HUDEP-2 (cell line): Measurements from ENCODE around the gene CDC42EP4.

Experiments used
- DNase-seq, 76 experiments: peaks; one replicate each; lab custom pipeline; 2025; ENCODE audit not compliant: unreplicated experiment in 76 of 76; lab: John Stamatoyannopoulos, UW

The CDC42EP4 gene

DNA sequence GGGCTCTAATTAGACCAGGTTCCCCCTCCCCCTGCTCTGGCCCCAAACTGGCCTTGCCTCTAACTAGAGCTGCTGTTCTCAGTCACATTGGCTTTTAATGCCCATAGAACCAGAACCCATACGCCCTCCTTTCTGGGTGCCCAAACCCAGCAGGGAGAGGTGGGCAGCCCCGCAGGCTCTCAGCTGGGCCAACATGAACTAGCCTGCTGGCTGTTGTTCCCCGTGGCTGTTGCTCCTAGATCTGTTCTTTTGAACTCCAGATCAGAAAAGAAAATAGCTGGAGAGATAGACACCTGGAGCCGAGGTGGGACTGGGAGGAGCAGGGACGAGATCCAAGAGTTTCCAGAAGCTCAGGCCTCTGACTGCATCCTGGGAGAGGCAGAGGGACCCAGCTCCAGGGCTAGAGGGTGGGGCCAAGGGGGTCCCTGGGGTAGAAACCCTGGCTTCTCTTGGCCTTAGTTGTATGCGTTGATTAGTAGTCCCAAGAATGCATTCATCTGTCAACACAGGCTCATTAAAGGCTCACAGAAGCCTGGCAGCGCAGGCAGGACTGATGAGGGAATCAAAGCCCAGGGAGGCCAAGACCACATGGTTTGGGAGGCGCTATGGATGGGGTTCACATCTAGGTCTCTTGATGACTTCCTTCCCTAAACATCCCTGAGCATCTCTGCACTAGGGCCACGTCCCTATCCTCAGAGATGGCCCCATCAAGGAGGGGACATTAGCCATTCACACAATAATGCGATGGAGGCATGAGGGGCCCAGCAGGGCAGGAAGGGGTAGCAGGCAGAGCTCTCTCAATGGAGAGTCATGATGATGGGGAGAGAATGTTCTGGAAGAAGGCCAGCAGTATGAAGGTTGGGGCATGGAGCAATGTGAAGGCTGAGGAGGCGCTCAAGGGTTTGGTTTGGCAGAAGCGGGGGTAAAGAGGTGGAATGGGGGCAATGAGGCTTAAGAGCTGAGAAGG, 48.8 kb downstream of the CDC42EP4 start:
- no peak for DNase-seq

DNA sequence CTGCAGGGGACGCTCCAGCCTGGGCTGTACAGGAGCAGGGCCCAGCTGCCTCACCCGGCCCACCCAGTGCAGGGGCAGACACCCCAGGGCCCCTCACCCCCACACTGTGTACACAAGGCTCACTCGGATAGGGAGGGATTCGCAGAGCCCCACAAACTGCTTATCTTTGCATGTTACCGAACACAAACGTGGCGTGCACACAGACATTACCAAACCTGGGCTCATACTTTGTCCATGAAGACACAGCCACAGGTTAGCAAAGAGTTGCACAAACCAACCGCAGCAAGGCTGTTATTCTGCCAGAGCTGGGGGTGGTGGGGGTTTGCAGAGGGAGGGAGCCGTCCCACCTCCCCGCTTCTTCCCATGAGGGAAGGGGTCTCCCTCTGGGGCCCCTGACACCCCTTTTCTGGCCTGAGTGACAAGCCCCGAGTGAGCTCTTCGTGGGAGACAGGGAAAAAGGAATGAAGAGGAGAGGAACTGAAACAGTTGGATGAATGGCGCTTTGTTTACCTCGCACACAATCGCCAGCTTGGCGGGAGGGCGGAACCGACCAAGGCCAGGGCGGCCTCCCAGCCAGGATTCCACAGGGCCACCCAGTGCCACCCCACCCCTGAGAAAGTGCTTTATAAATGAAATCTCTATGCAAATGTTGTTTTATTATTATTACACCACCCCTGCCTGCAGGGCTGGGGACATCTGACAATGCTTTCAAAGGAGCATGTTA, 49.7 kb downstream of the CDC42EP4 start:
- no peak for DNase-seq

DNA sequence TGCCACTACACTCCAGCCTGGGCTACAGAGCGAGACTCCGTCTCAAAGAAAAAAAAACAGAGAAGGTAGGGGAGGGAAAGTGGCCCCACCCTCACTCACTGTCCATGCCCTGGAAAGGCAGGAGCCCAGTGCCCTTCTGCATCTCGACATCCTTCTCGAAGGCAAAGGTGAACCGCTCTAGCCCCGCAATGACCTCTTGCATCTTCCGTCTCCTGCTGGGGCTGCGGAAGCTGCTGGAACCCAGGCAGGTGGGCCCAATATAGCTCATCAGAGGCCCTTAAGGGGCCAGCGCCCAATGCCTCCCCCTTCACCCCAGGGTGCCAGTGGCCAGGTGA, 50.2 kb downstream of the CDC42EP4 start, which contains the start of gene CPSF4L:
TSS of gene CPSF4L (minus strand) at position 264 of the 335 bp plus-strand sequence. CDS start at position 202, 62 bp downstream.
- DNase-seq = no peak

DNA sequence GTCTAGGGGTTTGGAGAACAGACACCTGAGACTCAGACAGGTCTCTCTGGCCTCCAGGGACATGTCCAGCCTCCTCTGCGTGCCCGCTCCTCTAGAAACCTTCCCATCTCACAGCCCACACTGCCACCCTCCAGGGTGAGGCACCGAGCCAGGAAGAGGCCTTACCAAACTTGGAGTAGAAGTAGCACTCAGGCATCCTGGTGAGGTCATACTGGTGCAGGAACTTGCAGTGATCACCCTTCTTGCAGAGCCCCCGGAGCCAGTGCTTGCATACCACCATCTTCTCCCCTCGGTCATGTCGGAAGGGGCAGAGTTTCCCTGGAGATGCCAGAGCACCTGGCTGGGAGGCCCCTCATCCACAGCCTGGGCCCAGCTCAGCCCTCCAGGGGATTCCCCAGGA, 54.3 kb downstream of the CDC42EP4 start:
- DNase-seq = no peak

DNA sequence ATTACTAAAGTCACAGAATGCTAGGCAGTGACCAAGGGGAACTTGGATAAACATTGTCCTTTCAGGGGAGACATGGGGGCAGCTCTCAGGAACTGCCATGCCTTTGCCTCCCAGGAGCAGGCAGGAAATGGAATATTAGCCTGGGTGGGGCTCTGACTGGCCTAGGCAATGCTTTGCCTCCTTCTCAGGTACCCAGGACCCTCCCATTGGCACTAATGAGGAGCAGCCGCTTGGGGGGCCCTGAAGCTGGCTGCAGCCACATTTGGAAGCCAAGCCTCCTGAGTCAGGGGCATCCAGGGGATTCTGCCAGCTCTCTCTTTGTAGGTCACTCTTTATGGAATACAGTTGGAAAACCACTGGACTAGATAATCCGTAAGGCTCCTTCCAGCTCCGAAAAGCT, 55.6 kb downstream of the CDC42EP4 start:
- no peak for DNase-seq

DNA sequence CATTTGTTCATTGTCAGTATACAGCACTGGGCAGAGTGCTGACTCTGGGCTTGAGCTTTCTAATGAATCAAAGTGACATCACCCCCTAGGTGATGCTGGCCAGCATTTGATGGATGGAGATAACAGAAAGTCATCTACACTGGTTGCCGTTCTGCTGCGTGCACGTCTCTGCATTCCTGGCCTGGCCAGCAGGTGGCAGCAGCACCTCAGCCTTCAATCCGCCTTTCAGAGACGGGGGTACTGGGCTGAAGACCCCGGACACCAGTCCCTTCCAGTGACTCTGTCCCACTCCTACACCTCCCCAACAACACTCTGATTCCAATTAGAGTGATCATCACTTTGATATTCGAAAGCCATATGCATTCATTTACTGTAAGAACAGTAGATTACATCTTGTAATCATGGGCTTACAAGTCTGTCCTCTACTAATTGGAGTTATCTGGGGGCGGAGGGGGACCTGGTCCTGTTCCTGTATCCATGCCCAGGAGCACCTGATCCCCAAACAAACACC, 56.1 kb downstream of the CDC42EP4 start:
- DNase-seq = peak in 31 of 76 experiments; percentile 1 to 42 (median 21)

DNA sequence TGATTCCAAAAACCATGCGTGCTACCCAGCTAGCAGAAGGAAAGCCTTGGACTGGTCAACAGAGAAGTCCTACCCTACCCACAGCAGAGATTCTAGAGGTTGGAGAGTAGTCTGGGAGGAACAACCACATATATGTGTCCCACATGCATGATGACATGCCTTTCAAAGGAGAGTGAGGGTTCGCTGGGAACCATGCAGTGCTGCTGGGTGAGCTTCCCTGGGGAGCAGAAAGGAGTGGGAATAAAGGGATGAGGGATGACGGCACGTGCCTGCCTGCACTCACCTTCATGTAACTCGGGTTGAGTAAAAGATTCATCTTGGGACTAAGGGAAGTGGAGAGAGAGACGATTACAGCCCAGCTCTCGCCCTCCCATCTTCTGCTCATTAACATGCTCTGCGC, 59.9 kb downstream of the CDC42EP4 start:
- DNase-seq = no peak

DNA sequence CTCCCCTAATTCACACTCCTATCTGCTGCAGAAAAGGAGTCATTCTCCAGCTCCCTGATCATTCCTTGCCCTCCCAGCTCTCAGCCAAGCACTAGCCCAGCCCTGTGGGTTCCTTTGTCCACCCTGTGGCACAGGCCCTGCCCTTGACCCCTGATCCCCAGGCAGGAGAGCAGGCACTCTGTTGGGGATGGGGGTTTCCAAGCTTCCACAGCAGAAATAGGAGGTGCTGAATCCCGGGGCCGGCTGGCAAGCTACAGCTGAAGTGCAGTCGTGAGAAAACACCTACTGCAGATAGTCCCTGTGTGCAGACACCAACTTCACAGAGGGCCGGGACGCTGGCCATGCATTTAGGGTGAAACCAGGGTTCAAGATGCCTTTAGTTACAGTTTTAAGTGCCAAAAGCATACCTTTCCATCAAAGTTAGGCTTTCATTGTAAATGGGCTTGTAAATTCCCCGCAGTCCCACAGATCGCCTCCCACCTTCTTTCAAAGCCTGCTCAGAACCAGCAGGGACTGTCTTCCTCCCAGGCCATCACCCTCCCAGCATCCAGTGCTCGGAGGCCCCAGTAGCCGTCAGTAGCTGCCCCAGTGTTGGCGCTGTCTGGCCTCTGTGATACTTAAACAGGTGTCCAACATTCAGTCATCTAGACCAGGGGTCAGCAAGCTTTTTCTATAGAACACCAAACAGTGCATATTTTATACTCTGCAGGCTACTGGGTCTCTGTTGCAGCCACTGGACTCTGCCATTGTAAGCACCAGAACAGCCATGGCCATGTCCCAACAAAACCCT, 60.8 kb downstream of the CDC42EP4 start:
- no peak for DNase-seq

DNA sequence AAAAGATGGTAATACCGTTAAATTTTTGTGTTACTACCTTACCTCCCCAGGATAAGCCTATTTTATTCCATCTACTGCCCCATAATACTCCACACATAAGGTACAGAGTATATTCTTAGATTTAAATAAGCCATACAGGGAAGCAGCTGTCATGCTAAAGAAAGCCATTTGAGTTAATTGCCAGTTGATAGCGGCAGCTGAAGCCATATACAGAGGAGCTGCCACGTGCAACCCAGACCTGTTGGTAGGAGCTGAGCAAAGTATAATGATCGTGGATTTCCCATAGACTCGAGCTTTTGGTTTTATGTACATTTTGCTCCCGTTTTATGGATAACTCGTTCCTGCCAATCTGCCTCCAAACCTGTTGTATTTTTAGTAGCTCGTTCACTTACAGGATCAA, 62.1 kb downstream of the CDC42EP4 start:
- no peak for DNase-seq

DNA sequence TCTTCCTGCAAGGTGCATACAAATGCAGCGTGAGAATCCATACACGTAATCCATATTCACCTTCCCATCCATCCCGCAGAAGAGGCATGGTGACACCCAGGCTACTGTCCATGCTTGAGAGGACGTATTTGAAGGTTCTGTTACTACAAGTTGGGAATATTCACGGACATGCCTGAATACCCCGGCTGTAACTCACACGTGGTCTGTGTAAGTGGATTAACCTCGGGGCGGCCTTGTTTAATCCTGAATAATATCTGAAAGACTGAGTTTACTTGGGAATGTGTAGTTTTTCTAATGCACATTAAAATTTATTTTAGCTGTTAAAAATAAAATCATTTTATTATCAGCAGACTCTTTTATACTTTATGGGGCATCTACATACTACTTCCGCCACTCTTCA, 63.3 kb downstream of the CDC42EP4 start:
- DNase-seq = no peak

DNA sequence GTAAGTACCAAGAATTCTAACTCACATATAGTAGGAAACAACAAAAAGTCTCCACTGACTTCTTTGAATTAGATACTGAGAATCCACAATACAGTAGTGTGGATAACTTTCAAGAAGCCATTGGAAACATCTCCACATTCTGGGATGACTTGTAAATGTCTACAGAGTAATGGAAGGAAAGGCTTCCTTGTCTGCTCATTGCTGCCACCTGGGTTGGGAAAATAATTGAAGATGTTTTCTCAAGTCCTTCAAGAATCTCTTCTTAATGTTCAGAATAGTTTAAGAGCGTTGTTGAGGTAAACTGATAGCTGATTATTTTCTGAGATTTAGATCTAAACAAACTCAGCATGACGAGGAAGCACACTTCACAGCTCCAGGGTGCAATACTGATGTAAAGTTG, 64.1 kb downstream of the CDC42EP4 start:
- DNase-seq = no peak

DNA sequence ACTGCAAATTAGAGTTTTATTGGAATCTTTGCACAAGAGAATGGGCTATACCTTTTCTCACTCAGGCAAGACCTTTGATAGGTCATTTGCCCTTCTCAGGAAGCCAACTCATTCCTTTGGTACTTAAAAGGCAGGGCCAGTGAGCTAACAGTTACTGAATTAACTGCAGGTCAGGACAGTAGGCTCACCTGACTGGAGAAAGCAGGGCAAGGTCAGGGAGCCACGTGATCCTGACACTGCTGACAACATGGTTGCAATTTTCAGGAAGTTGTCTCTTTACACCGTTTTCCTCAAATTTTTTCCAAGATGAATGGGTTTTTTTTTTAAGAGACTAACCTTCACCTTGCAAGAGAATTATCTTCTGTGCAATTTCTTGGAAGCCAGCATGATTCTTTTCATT, 71.2 kb downstream of the CDC42EP4 start:
- DNase-seq = no peak

DNA sequence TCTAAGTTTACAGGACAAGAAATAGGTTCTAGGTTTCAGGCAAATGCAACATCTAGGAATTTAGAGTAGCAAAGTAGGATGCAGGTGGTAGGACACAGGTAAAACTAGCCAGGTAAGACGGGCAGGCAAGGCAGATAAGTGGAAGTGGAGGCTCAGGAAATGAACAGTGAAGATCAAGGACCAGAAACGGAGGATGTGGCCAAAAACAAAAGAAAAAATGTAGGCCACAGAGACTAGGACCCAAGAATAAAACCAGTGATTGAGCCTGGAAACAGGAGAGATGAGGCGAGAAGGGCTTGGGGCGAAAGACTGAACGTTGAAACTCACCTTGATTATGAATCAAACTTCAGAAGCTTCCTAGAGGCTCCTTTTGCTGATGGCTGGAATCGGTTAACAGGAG, 74.1 kb downstream of the CDC42EP4 start:
- DNase-seq = no peak

DNA sequence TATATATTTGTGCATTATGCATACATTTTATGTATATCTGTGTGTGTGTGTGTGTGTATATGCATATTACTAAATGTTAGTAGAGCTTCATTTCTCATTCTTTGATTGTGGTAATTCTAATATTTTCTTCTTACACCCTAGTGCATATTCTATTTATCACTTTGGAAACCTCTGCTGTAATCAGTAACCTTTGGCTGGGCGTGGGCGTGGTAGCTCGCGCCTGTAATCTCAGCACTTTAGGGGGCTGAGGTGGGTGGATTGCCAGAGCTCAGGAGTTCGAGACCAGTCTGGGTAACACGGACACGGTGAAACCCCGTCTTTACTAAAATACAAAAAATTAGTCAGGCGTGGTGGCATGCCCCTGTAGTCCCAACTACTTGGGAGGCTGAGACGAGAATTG, 77.1 kb downstream of the CDC42EP4 start:
- DNase-seq = no peak
